ENCODE measurements around the gene NECAB3. TPM values are rescaled to one million over a fixed set of nuclear protein-coding genes. Genes with fewer than 3 reads are reported as not detected.

The NECAB3 gene
- total RNA-seq (10 to 100 TPM; 27.5 to 36.4 TPM), polyA plus RNA-seq (ENCODE audit: insufficient read length in 2 of 2) (10 to 100 TPM; 30.9 to 42.7 TPM)
- long read RNA-seq, donor 1, transcript NECAB3-202 (13 exons, 1,942 nt) = major isoform, 6 of 8 reads
- long read RNA-seq, donor 1, partial matches to known transcripts = 0 of 8 reads
- long read RNA-seq, donor 1, other reads (novel, unspliced or antisense) = 0 of 8 reads
- long read RNA-seq, donor 2 = 0 reads
- long read RNA-seq, donor 3, partial matches to known transcripts = 0 of 2 reads
- long read RNA-seq, donor 3, other reads (novel, unspliced or antisense) = 0 of 2 reads
- long read RNA-seq, donor 4, partial matches to known transcripts = 0 of 1 reads
- long read RNA-seq, donor 4, other reads (novel, unspliced or antisense) = 0 of 1 reads

- H3K27me3 ChIP-seq (ENCODE audit: control insufficient read depth, insufficient read depth, low read length) = no peaks in the 10 kb centered on the region
- H3K27ac ChIP-seq (ENCODE audit: low read depth, low read length) = peak within 1 kb of the TSS; percentile 81
- DNase-seq (ENCODE audit: low read depth in 4 of 6, low spot score in 6 of 6) = peak in 3 of 6 donors; percentile 64 to 90 (median 88)
- H3K9me3 ChIP-seq (ENCODE audit: control insufficient read depth, insufficient read depth, low read length) = no peaks in the 10 kb centered on the region
- 1% methylated on average over 68 of the region's 73 CpGs for WGBS (ENCODE audit: insufficient coverage)
- peak within 1 kb of the TSS; percentile 57 for H3K4me3 ChIP-seq (ENCODE audit: low read depth, low read length)
- peaks cover 42% of the 10 kb centered on the region for H3K4me1 ChIP-seq (ENCODE audit: control insufficient read depth, insufficient read depth, low read length)
- peaks cover 42% of the 10 kb centered on the region for H3K36me3 ChIP-seq (ENCODE audit: control insufficient read depth, insufficient read depth, low read length)
Observed at GRCh38 chr20:33674294-33675135, at the start of gene NECAB3. TSS of gene NECAB3 (minus strand) at chr20:33674428. CDS start at chr20:33674352, 76 bp downstream.

- H3K4me1 ChIP-seq (ENCODE audit: control insufficient read depth, insufficient read depth, low read length) = peaks cover 14% of the 10 kb centered on the region
- H3K27me3 ChIP-seq (ENCODE audit: control insufficient read depth, insufficient read depth, low read length) = no peaks in the 10 kb centered on the region
- no peak for DNase-seq (ENCODE audit: low read depth in 4 of 6, low spot score in 6 of 6)
- no peaks in the 10 kb centered on the region for H3K9me3 ChIP-seq (ENCODE audit: control insufficient read depth, insufficient read depth, low read length)
- H3K36me3 ChIP-seq (ENCODE audit: control insufficient read depth, insufficient read depth, low read length) = no peaks in the 10 kb centered on the region
- no peak overlapping the region for H3K27ac ChIP-seq (ENCODE audit: low read depth, low read length)
- 100% methylated on average over 6 of the region's 11 CpGs for WGBS (ENCODE audit: insufficient coverage)
- H3K4me3 ChIP-seq (ENCODE audit: low read depth, low read length) = no peak overlapping the region
Observed at GRCh38 chr20:33721391-33722140, 47.3 kb upstream of the NECAB3 start.

- H3K27ac ChIP-seq (ENCODE audit: low read depth, low read length) = peak within 1 kb of the TSS; percentile 45
- H3K4me1 ChIP-seq (ENCODE audit: control insufficient read depth, insufficient read depth, low read length) = peaks cover 14% of the 10 kb centered on the region
- WGBS (ENCODE audit: insufficient coverage) = 4% methylated on average over 46 of the region's 46 CpGs
- H3K9me3 ChIP-seq (ENCODE audit: control insufficient read depth, insufficient read depth, low read length) = no peaks in the 10 kb centered on the region
- H3K27me3 ChIP-seq (ENCODE audit: control insufficient read depth, insufficient read depth, low read length) = no peaks in the 10 kb centered on the region
- peak; percentile 96 to 100 (median 98) for DNase-seq (ENCODE audit: low read depth in 4 of 6, low spot score in 6 of 6)
- H3K36me3 ChIP-seq (ENCODE audit: control insufficient read depth, insufficient read depth, low read length) = peaks cover 3% of the 10 kb centered on the region
- H3K4me3 ChIP-seq (ENCODE audit: low read depth, low read length) = peak within 1 kb of the TSS; percentile 83
Observed at GRCh38 chr20:33719989-33720709, 45.9 kb upstream of the NECAB3 start, which contains the start of gene PXMP4. TSS of gene PXMP4 (minus strand) at chr20:33720310. CDS start at chr20:33720207, 103 bp downstream.

- H3K36me3 ChIP-seq (ENCODE audit: control insufficient read depth, insufficient read depth, low read length) = peaks cover 8% of the 10 kb centered on the region
- H3K27me3 ChIP-seq (ENCODE audit: control insufficient read depth, insufficient read depth, low read length) = no peaks in the 10 kb centered on the region
- WGBS (ENCODE audit: insufficient coverage) = 62% methylated on average over 13 of the region's 13 CpGs
- peak overlapping the region; percentile 83 for H3K4me3 ChIP-seq (ENCODE audit: low read depth, low read length)
- no peak for DNase-seq (ENCODE audit: low read depth in 4 of 6, low spot score in 6 of 6)
- no peaks in the 10 kb centered on the region for H3K9me3 ChIP-seq (ENCODE audit: control insufficient read depth, insufficient read depth, low read length)
- H3K4me1 ChIP-seq (ENCODE audit: control insufficient read depth, insufficient read depth, low read length) = peaks cover 14% of the 10 kb centered on the region
- peak overlapping the region; percentile 45 for H3K27ac ChIP-seq (ENCODE audit: low read depth, low read length)
Observed at GRCh38 chr20:33719277-33719988, 45.2 kb upstream of the NECAB3 start.

- H3K4me1 ChIP-seq (ENCODE audit: control insufficient read depth, insufficient read depth, low read length) = peaks cover 14% of the 10 kb centered on the region
- no peaks in the 10 kb centered on the region for H3K27me3 ChIP-seq (ENCODE audit: control insufficient read depth, insufficient read depth, low read length)
- no peak overlapping the region for H3K27ac ChIP-seq (ENCODE audit: low read depth, low read length)
- no peaks in the 10 kb centered on the region for H3K9me3 ChIP-seq (ENCODE audit: control insufficient read depth, insufficient read depth, low read length)
- H3K4me3 ChIP-seq (ENCODE audit: low read depth, low read length) = no peak overlapping the region
- H3K36me3 ChIP-seq (ENCODE audit: control insufficient read depth, insufficient read depth, low read length) = peaks cover 34% of the 10 kb centered on the region
- DNase-seq (ENCODE audit: low read depth in 4 of 6, low spot score in 6 of 6) = no peak
- 83% methylated on average over 1 of the region's 2 CpGs for WGBS (ENCODE audit: insufficient coverage)
Observed at GRCh38 chr20:33716498-33716897, 42.3 kb upstream of the NECAB3 start.

- Histone ChIP-seq H3K4me1 (ENCODE audit: control insufficient read depth, insufficient read depth, low read length) (peaks cover under 1% of the 10 kb centered on the region), H3K27ac (ENCODE audit: low read depth, low read length) (no peak overlapping the region), H3K36me3 (ENCODE audit: control insufficient read depth, insufficient read depth, low read length) (peaks cover 54% of the 10 kb centered on the region), H3K27me3 (ENCODE audit: control insufficient read depth, insufficient read depth, low read length) (no peaks in the 10 kb centered on the region), H3K9me3 (ENCODE audit: control insufficient read depth, insufficient read depth, low read length) (no peaks in the 10 kb centered on the region), H3K4me3 (ENCODE audit: low read depth, low read length) (no peak overlapping the region)
- 95% methylated on average over 8 of the region's 10 CpGs for WGBS (ENCODE audit: insufficient coverage)
- no peak for DNase-seq (ENCODE audit: low read depth in 4 of 6, low spot score in 6 of 6)
Observed at GRCh38 chr20:33713865-33714367, 39.7 kb upstream of the NECAB3 start.

- WGBS (ENCODE audit: insufficient coverage) = no CpG with 5 or more reads among the region's 1 CpG
- H3K4me1 ChIP-seq (ENCODE audit: control insufficient read depth, insufficient read depth, low read length) = no peaks in the 10 kb centered on the region
- no peaks in the 10 kb centered on the region for H3K27me3 ChIP-seq (ENCODE audit: control insufficient read depth, insufficient read depth, low read length)
- DNase-seq (ENCODE audit: low read depth in 4 of 6, low spot score in 6 of 6) = no peak
- H3K9me3 ChIP-seq (ENCODE audit: control insufficient read depth, insufficient read depth, low read length) = no peaks in the 10 kb centered on the region
- H3K4me3 ChIP-seq (ENCODE audit: low read depth, low read length) = no peak overlapping the region
- no peak overlapping the region for H3K27ac ChIP-seq (ENCODE audit: low read depth, low read length)
- peaks cover 67% of the 10 kb centered on the region for H3K36me3 ChIP-seq (ENCODE audit: control insufficient read depth, insufficient read depth, low read length)
Observed at GRCh38 chr20:33711446-33711738, 37.2 kb upstream of the NECAB3 start.

GRCh38 chr20:33710681-33711445, 36.6 kb upstream of the NECAB3 start:
- Histone ChIP-seq H3K27ac (ENCODE audit: low read depth, low read length) (no peak overlapping the region), H3K4me1 (ENCODE audit: control insufficient read depth, insufficient read depth, low read length) (no peaks in the 10 kb centered on the region), H3K4me3 (ENCODE audit: low read depth, low read length) (no peak overlapping the region), H3K27me3 (ENCODE audit: control insufficient read depth, insufficient read depth, low read length) (no peaks in the 10 kb centered on the region), H3K36me3 (ENCODE audit: control insufficient read depth, insufficient read depth, low read length) (peaks cover 64% of the 10 kb centered on the region), H3K9me3 (ENCODE audit: control insufficient read depth, insufficient read depth, low read length) (no peaks in the 10 kb centered on the region)
- DNase-seq (ENCODE audit: low read depth in 4 of 6, low spot score in 6 of 6) = no peak
- WGBS (ENCODE audit: insufficient coverage) = 80% methylated on average over 11 of the region's 14 CpGs

Data from spinal cord (tissue), 10 donors.